H1 (cell line): ENCODE measurements around the gene PRCP.

Source experiments
- MAX ChIP-seq: IDR thresholded peaks from 2 replicates; pipeline ENCODE4 v1.6.1; 2012; ENCODE audit warnings: inconsistent platforms
- TF ChIP-seq, protein P1 (sequence below), 3 experiments: IDR thresholded peaks; 1 replicate in 2 of 3; 2 replicates in 1 of 3; pipeline versions ENCODE4 v1.5.1 to v1.6.1; 2011; ENCODE audit warnings: low read length in 3 of 3, mild to moderate bottlenecking in 3 of 3, inconsistent platforms in 2 of 3, low read depth in 1 of 3, moderate library complexity in 1 of 3; ENCODE audit not compliant: insufficient read depth in 1 of 3; ENCODE audit errors: control extremely low read depth in 1 of 3

DNA sequence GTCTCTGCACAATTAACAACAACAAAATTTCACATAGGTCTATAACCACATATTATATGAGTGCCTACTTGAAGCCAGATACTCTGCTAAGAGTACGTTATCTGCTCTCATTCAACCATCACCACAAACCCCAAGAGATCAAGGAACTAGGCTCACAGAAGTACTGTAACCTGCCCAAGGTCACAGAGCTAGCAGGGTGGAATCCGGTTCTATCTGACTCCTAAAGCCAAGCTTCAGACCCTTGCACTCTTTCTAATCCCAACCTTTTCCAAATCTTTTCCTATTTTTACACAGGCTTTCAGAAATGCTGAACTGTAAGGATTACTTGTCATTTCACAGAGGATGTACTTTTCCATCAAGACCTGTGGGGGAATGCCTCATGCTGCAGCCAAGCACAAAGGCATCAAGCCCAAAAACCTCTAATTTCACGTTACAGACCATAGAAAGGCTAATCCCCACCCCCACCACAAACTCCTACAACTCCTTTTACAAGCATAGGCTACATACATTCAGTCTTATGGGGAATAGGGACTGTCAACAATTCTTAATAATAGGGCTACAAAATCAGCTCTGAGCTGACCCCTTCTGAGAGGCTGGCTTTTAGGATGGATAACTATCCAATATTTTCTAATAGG is 927 bp downstream of the PRCP start:
- TF ChIP-seq, protein P1, sequence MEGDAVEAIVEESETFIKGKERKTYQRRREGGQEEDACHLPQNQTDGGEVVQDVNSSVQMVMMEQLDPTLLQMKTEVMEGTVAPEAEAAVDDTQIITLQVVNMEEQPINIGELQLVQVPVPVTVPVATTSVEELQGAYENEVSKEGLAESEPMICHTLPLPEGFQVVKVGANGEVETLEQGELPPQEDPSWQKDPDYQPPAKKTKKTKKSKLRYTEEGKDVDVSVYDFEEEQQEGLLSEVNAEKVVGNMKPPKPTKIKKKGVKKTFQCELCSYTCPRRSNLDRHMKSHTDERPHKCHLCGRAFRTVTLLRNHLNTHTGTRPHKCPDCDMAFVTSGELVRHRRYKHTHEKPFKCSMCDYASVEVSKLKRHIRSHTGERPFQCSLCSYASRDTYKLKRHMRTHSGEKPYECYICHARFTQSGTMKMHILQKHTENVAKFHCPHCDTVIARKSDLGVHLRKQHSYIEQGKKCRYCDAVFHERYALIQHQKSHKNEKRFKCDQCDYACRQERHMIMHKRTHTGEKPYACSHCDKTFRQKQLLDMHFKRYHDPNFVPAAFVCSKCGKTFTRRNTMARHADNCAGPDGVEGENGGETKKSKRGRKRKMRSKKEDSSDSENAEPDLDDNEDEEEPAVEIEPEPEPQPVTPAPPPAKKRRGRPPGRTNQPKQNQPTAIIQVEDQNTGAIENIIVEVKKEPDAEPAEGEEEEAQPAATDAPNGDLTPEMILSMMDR (IDR thresholded peaks at IDR 0.05; ENCODE audit: control extremely low read depth in 1 of 3, insufficient read depth in 1 of 3, low read depth in 1 of 3, low read length in 3 of 3) = no peak
- TF ChIP-seq MAX = no peak
